Heart left ventricle (tissue), 16 donors: ENCODE results near the gene EWSR1. TPM values are rescaled to one million over a fixed set of nuclear protein-coding genes. Genes with fewer than 3 reads are reported as not detected.

Experiments used
- ATAC-seq, 4 donors: fragments of 200-7000 bp; cut with Tn5 transposase; one replicate each; pipeline ENCODE4 v1.9.1; 2020 to 2022; ENCODE audit warnings: moderate library complexity in 4 of 4, mild to moderate bottlenecking in 3 of 4, moderate number of reproducible peaks in 1 of 4
- DNase-seq, 5 donors: peaks; one replicate each; pipeline ENCODE4 v3.0.0-alpha.2; 2020
- H3K27ac ChIP-seq, 12 donors: fragments of 200-600 bp; sonication (generic) in 4 of 12; one replicate each; pipeline versions ENCODE4 v1.5.0 to v1.8.0; 2016 to 2022; ENCODE audit warnings: mild to moderate bottlenecking in 2 of 12
- H3K27me3 ChIP-seq, 9 donors: fragments of 200-600 bp; sonication (generic) in 2 of 9; one replicate each; pipeline versions ENCODE4 v1.5.1 to v1.8.0; 2016 to 2022; ENCODE audit warnings: mild to moderate bottlenecking in 3 of 9
- H3K36me3 ChIP-seq, 9 donors: fragments of 200-600 bp; sonication (generic) in 2 of 9; one replicate each; pipeline versions ENCODE4 v1.5.0 to v1.8.0; 2018 to 2022; ENCODE audit warnings: mild to moderate bottlenecking in 2 of 9
- H3K4me1 ChIP-seq, 12 donors: fragments of 200-600 bp; sonication (generic) in 4 of 12; one replicate each; pipeline versions ENCODE4 v1.5.0 to v1.8.0; 2016 to 2022; ENCODE audit warnings: mild to moderate bottlenecking in 3 of 12
- H3K4me3 ChIP-seq, 12 donors: fragments of 200-600 bp; sonication (generic) in 4 of 12; one replicate each; pipeline versions ENCODE4 v1.5.0 to v1.8.0; 2017 to 2022; ENCODE audit warnings: mild to moderate bottlenecking in 9 of 12, moderate library complexity in 4 of 12
- H3K9me3 ChIP-seq, 12 donors: fragments of 200-600 bp; sonication (generic) in 4 of 12; one replicate each; pipeline versions ENCODE4 v1.5.0 to v1.8.0; 2016 to 2022; ENCODE audit warnings: mild to moderate bottlenecking in 1 of 12
- POLR2A ChIP-seq, 2 donors: fragments of 450-650 bp; IDR thresholded peaks; one replicate each; pipeline ENCODE4 v1.6.1; 2017; ENCODE audit warnings: antibody characterized with exemption in 2 of 2, mild to moderate bottlenecking in 2 of 2, moderate library complexity in 2 of 2
- WGBS, 4 donors: extraction: QIAGEN DNeasy Blood & Tissue Kit in 2 of 4; methylation state at CpG; one replicate each; pipeline versions ENCODE4 v1.1.5 to v1.1.7; 2013 to 2018; 5-methylcytosine and 5-hydroxymethylcytosine counted together
- intact Hi-C, 10 donors: fragments of 100-400 bp; cut with DNase I; formaldehyde crosslinking; loops; one replicate each; pipeline versions ENCODE4 v1.11.1 to v1.14.2; 2022
- polyA plus RNA-seq, 2 donors: library from polyadenylated mRNA; stranded (reverse); fragments of 200-250 nt; gene quantifications; one replicate each; pipeline ENCODE4 v1.2.3, GENCODE V29; 2013
- total RNA-seq, 9 donors: library from RNA; depleted of rRNA in 2 of 9; stranded (reverse); fragments of >200 nt in 2 of 9; fragmentation: NEBNext Ultra II Directional in 3 of 9; extraction: Animal tissue kit (Norgen Biotek cat#: 25700) in 3 of 9; gene quantifications; one replicate each; pipeline versions ENCODE4 v1.1.0 to v1.2.4, GENCODE V29; 2016 to 2023
- TF ChIP-seq, protein P1 (sequence below), 12 donors: fragments of 200-600 bp; sonication (generic) in 4 of 12; IDR thresholded peaks; one replicate each; pipeline versions ENCODE4 v1.5.0 to v1.8.0; 2018 to 2022; ENCODE audit warnings: antibody characterized with exemption in 12 of 12, mild to moderate bottlenecking in 5 of 12
- donor health status: ischemic (EF 13 %, LVEDD 7.1; RV severe dilation, severe dysfunction).
- donor health status: healthy with polysubstance abuse.
- donor health status: DM: no; HTN: yes; CAD: no.
- donor health status: DM: no; HTN: no; CAD: no.
- donor health status: ischemic (EF 25% LVEDD 6.9; RV normal size, moderate dysfunction).
- donor health status: ischemic (EF 25% LVEDD 5.7; RV mildly dilated, moderate dysfunction).
- donor health status: healthy.
- donor health status: DM: yes; HTN: yes; CAD: no.
- donor health status: ischemic (EF 35%, LVEDD 5.7; RV mildly dilated, moderate dysfunction).
- donor health status: nonischemic (EF 11% LVEDD 7.7; RV severe dilation, severe dysfunction).
- donor health status: DM: yes; HTN: yes; CAD: no.
- donor health status: PGD.
- donor health status: ischemic (EF 29% LVEDD 5.4; RV normal size, mild dysfunction).
- donor health status: nonischemic (EF 23%, LVEDD 6.1; RV moderate dilation, normal function).

The EWSR1 gene
- total and polyA plus RNA-seq, 11 donors, result 94.3 to 202 (median 138) TPM

DNA sequence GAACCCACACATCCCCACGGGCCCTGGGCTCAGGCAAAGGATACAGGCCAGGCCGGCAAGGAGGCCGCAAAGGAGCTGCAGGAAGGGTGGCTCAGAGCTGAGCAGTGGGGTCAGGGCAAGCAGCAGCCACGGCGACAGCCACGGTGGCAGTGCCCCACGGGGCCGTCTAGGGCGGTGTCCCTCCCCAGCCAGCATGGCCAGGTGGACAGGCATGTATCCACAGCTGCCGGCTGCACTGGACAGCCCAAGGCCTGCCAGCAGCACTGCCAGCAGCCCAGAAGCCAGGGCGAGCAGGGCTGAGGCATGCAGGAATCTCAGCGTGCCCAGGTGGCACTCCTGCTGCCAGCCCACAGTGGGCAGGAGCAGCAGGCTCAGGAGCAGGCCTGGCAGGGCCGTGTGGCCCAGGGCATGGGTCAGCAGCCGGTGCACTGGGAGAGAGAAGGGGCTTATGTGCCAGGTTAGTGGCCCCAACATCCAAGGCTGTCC lies 4.2 kb upstream of the EWSR1 start:
- Histone ChIP-seq H3K36me3 (peaks cover 0 to 42% (median 21%) of the 10 kb centered on the region in 9 donors), H3K4me1 (peaks cover 0 to 20% (median 12%) of the 10 kb centered on the region in 12 donors), H3K4me3 (no peak overlapping the region), H3K9me3 (no peaks in the 10 kb centered on the region), H3K27ac (no peak overlapping the region), H3K27me3 (no peaks in the 10 kb centered on the region)
- WGBS, 4 donors, result 86 to 89% (median 87%) methylated on average over 10 to 14 of the region's 14 CpGs
- TF ChIP-seq, protein P1, sequence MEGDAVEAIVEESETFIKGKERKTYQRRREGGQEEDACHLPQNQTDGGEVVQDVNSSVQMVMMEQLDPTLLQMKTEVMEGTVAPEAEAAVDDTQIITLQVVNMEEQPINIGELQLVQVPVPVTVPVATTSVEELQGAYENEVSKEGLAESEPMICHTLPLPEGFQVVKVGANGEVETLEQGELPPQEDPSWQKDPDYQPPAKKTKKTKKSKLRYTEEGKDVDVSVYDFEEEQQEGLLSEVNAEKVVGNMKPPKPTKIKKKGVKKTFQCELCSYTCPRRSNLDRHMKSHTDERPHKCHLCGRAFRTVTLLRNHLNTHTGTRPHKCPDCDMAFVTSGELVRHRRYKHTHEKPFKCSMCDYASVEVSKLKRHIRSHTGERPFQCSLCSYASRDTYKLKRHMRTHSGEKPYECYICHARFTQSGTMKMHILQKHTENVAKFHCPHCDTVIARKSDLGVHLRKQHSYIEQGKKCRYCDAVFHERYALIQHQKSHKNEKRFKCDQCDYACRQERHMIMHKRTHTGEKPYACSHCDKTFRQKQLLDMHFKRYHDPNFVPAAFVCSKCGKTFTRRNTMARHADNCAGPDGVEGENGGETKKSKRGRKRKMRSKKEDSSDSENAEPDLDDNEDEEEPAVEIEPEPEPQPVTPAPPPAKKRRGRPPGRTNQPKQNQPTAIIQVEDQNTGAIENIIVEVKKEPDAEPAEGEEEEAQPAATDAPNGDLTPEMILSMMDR (IDR thresholded peaks at IDR 0.05), result no peak
- TF ChIP-seq POLR2A (IDR thresholded peaks at IDR 0.05), result no peak
- DNase-seq (no peak), ATAC-seq (no peak)
- intact Hi-C loops, result no loop called here

DNA sequence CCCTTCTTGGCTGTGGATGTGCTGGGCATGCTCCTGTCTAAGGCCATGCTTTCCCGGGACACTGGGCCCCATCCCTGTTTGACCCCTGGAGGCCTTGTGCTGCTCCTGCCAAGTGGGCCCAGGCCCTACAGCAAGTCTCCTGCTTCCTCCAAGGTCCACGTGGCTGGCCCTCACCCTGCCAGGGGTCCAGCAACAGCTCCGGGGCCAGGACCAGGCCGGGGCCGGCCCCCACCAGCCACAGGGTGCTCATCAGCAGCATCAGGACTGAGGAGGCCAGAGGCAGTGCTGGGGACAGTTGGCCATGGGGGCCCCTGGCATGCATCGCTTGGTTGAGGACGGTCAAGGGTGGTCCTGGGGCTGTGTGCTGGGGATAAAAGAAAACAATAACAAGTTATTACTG lies 2.8 kb upstream of the EWSR1 start:
- H3K4me3 ChIP-seq, result no peak overlapping the region
- H3K36me3 ChIP-seq, result peaks cover 0 to 33% (median 23%) of the 10 kb centered on the region in 9 donors
- ATAC-seq (no peak), DNase-seq (peak in 1 of 5 donors; percentile 24)
- TF ChIP-seq, protein P1 (IDR thresholded peaks at IDR 0.05), result no peak
- TF ChIP-seq POLR2A (IDR thresholded peaks at IDR 0.05), result no peak
- no peaks in the 10 kb centered on the region for H3K27me3 ChIP-seq
- H3K9me3 ChIP-seq, result no peaks in the 10 kb centered on the region
- 92 to 93% (median 92%) methylated on average over 3 to 7 of the region's 7 CpGs for WGBS, 4 donors
- intact Hi-C loops, result loop anchor here in 1 of 10 donors (5.0 kb wide), 1 partner anchor 42 kb away; the partner anchor contains the start of gene GAS2L1
- H3K27ac ChIP-seq, result no peak overlapping the region
- H3K4me1 ChIP-seq, result peaks cover 0 to 34% (median 24%) of the 10 kb centered on the region in 12 donors

DNA sequence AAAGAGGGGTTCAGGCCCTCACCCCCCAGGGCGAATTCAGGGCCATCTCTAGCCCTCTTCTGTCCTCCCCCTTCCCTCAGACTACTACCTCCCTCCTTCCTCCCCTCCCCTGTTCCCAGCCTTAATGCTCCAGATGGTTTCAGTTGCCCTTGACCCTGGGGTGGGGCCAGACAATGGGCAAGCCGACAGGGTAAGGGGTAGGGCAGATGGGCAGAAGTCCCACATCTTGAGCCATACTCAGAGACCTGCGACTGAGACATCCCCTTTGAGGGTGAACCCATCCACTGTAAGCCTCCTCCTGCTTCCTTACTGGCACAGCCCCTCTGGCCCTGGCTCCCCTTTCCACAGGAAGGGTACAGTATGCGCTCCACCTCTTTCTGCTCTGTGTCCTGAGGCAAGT lies 2.1 kb upstream of the EWSR1 start:
- intact Hi-C loops, result loop anchor here in 1 of 10 donors (5.0 kb wide), 1 partner anchor 41 kb away; the partner anchor contains the start of gene GAS2L1
- no peaks in the 10 kb centered on the region for H3K27me3 ChIP-seq
- peak overlapping the region in 1 of 12 donors; percentile 78 for H3K4me3 ChIP-seq
- TF ChIP-seq, protein P1 (IDR thresholded peaks at IDR 0.05), result no peak
- no peak for TF ChIP-seq POLR2A (IDR thresholded peaks at IDR 0.05)
- peaks cover 0 to 37% (median 23%) of the 10 kb centered on the region in 9 donors for H3K36me3 ChIP-seq
- peak overlapping the region in 2 of 12 donors; percentile 99 to 100 for H3K27ac ChIP-seq
- H3K4me1 ChIP-seq, result peaks cover 0 to 41% (median 29%) of the 10 kb centered on the region in 12 donors
- no peak for ATAC-seq
- H3K9me3 ChIP-seq, result no peaks in the 10 kb centered on the region
- WGBS, 4 donors, result 60 to 70% (median 63%) methylated on average over 3 to 4 of the region's 4 CpGs
- no peak for DNase-seq

DNA sequence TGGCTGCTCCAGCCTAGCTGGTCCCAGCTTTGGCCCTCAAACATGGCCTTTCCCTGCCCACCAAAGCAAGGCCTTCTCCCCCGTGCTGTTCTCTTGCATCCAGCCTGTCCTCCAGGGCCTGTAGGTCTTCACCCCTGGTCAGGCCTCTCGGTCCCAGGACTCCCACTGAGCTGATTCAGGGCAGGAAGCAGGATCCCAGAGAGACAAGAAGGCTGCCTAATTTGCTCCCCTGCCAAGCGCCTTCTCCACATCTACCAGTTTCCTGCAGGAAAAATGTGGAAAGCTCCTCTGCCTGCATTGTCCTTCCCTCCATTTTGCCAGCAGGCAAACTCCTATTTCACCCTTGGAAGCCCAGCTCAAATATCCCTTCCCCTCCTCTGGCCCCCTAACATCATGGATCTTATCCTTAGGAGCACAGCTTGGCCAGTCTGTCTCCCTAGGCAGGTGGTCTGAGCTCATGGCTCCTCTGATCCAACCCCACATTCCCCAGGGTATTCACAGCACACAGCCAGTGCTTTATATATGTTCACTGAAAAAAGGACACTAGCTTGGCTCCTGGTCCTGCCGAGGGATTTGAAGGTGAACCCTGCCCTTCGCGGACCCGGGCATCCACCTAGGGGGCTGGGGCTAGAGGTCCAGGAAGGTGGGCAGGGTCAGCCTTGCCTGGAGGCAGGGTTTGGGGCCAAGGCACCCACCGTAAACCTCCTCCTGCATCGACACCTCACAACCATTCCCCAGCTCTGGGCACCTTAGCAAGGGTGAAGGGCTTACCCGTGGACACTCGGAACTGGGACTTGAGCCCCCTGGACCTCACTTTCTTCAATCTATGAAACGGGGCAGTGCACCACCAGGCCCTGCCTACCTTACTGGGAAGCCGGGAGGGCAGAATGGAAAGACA lies 1.3 kb upstream of the EWSR1 start:
- no peak for ATAC-seq
- DNase-seq, result no peak
- H3K27ac ChIP-seq, result peak overlapping the region; percentile 97 to 100 (median 99)
- no peak for TF ChIP-seq POLR2A (IDR thresholded peaks at IDR 0.05)
- TF ChIP-seq, protein P1 (IDR thresholded peaks at IDR 0.05), result no peak
- H3K9me3 ChIP-seq, result no peaks in the 10 kb centered on the region
- no peaks in the 10 kb centered on the region for H3K27me3 ChIP-seq
- 18 to 20% (median 19%) methylated on average over 12 to 13 of the region's 13 CpGs for WGBS, 4 donors
- H3K4me1 ChIP-seq, result peaks cover 0 to 49% (median 37%) of the 10 kb centered on the region in 12 donors
- intact Hi-C loops, result loop anchor here in 1 of 10 donors (5.0 kb wide), 1 partner anchor 40 kb away; the partner anchor contains the start of gene GAS2L1
- H3K36me3 ChIP-seq, result peaks cover 0 to 41% (median 23%) of the 10 kb centered on the region in 9 donors
- H3K4me3 ChIP-seq, result peak overlapping the region; percentile 78 to 99 (median 92)
